ENCODE data around the gene GPRIN3.

Gene GPRIN3

GRCh38 chr4:89216422-89216821 lies 91.2 kb downstream of the GPRIN3 start:
- Histone ChIP-seq H3K9ac (ENCODE audit: low read depth, low read length, poor library complexity, severe bottlenecking) (no peak overlapping the region), H3K4me3 (ENCODE audit: low read length, poor library complexity, severe bottlenecking) (no peak overlapping the region), H4K20me1 (ENCODE audit: insufficient read depth, low read length, poor library complexity, severe bottlenecking) (no peaks in the 10 kb centered on the region), H3K27me3 (ENCODE audit: insufficient read depth, low read length, poor library complexity, severe bottlenecking) (no peaks in the 10 kb centered on the region), H3K4me2 (ENCODE audit: low read depth, low read length, poor library complexity, severe bottlenecking) (no peak overlapping the region), H2AFZ (ENCODE audit: low read length) (no peak overlapping the region), H3F3A (ENCODE audit: low read depth) (no peaks in the 10 kb centered on the region), H3K79me2 (ENCODE audit: insufficient read depth, low read length) (no peaks in the 10 kb centered on the region), H3K36me3 (ENCODE audit: insufficient read depth, low read length) (no peaks in the 10 kb centered on the region), H3K9me2 (replicated peaks; ENCODE audit: low read depth, low read length) (no peaks in the 10 kb centered on the region), H3K9me3 (ENCODE audit: insufficient read depth, low read depth, low read length) (no peaks in the 10 kb centered on the region), H3K4me1 (ENCODE audit: insufficient read depth, low read length, poor library complexity, severe bottlenecking) (no peaks in the 10 kb centered on the region)
- TF ChIP-seq CTCF (conservative IDR thresholded peaks at IDR 0.05; ENCODE audit: low read length) (no peak), EZH2phosphoT487 (IDR thresholded peaks at IDR 0.05; ENCODE audit: borderline replicate concordance) (no peak)

- TF ChIP-seq EZH2phosphoT487 (IDR thresholded peaks at IDR 0.05; ENCODE audit: borderline replicate concordance) (no peak), CTCF (conservative IDR thresholded peaks at IDR 0.05; ENCODE audit: low read length) (no peak)
- Histone ChIP-seq H3K27me3 (ENCODE audit: insufficient read depth, low read length, poor library complexity, severe bottlenecking) (no peaks in the 10 kb centered on the region), H3K4me1 (ENCODE audit: insufficient read depth, low read length, poor library complexity, severe bottlenecking) (no peaks in the 10 kb centered on the region)
Measured at GRCh38 chr4:89215736-89216135, 91.9 kb downstream of the GPRIN3 start.

DNA sequence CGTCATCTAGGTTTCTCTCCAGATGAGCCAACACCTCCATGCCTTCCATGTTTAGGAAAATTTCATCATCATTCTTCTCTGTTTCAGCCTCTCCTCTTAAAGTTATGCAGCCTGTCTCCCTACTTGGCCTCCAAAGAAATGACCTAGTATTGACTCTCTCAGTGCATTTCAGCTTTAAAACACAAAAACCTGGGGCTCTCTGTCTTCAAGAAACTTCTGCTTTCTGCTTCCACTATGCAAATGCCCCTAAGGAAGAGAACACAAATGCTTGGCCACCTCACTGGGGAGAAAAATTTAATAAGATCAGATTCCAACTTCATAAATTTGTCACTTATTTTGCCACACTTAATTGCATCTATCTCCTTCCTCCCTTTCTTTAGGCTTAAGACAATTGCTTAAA lies 93.3 kb downstream of the GPRIN3 start:
- Histone ChIP-seq H3K4me1 (ENCODE audit: insufficient read depth, low read length, poor library complexity, severe bottlenecking) (no peaks in the 10 kb centered on the region), H3K79me2 (ENCODE audit: insufficient read depth, low read length) (no peaks in the 10 kb centered on the region), H3F3A (ENCODE audit: low read depth) (no peaks in the 10 kb centered on the region), H3K36me3 (ENCODE audit: insufficient read depth, low read length) (no peaks in the 10 kb centered on the region), H3K9ac (ENCODE audit: low read depth, low read length, poor library complexity, severe bottlenecking) (no peak overlapping the region), H2AFZ (ENCODE audit: low read length) (no peak overlapping the region), H3K4me3 (ENCODE audit: low read length, poor library complexity, severe bottlenecking) (no peak overlapping the region), H3K9me3 (ENCODE audit: insufficient read depth, low read depth, low read length) (no peaks in the 10 kb centered on the region), H3K27me3 (ENCODE audit: insufficient read depth, low read length, poor library complexity, severe bottlenecking) (no peaks in the 10 kb centered on the region), H4K20me1 (ENCODE audit: insufficient read depth, low read length, poor library complexity, severe bottlenecking) (no peaks in the 10 kb centered on the region), H3K9me2 (replicated peaks; ENCODE audit: low read depth, low read length) (no peaks in the 10 kb centered on the region), H3K4me2 (ENCODE audit: low read depth, low read length, poor library complexity, severe bottlenecking) (no peak overlapping the region)
- TF ChIP-seq CTCF (conservative IDR thresholded peaks at IDR 0.05; ENCODE audit: low read length), result no peak
- no peak for TF ChIP-seq EZH2phosphoT487 (IDR thresholded peaks at IDR 0.05; ENCODE audit: borderline replicate concordance)

More at GRCh38 chr4:89215736-89216135, 91.9 kb downstream of the GPRIN3 start:
- H3K36me3 ChIP-seq (ENCODE audit: insufficient read depth, low read length), result no peaks in the 10 kb centered on the region
- H3F3A ChIP-seq (ENCODE audit: low read depth), result no peaks in the 10 kb centered on the region
- no peak overlapping the region for H2AFZ ChIP-seq (ENCODE audit: low read length)
- no peaks in the 10 kb centered on the region for H3K9me2 ChIP-seq (replicated peaks; ENCODE audit: low read depth, low read length)
- H4K20me1 ChIP-seq (ENCODE audit: insufficient read depth, low read length, poor library complexity, severe bottlenecking), result no peaks in the 10 kb centered on the region
- no peaks in the 10 kb centered on the region for H3K9me3 ChIP-seq (ENCODE audit: insufficient read depth, low read depth, low read length)
- H3K4me2 ChIP-seq (ENCODE audit: low read depth, low read length, poor library complexity, severe bottlenecking), result no peak overlapping the region
- no peak overlapping the region for H3K9ac ChIP-seq (ENCODE audit: low read depth, low read length, poor library complexity, severe bottlenecking)
- H3K79me2 ChIP-seq (ENCODE audit: insufficient read depth, low read length), result no peaks in the 10 kb centered on the region
- H3K4me3 ChIP-seq (ENCODE audit: low read length, poor library complexity, severe bottlenecking), result no peak overlapping the region

Data from Loucy (cell line).